Transverse colon (tissue), 4 donors: ENCODE results near the gene NAA30.

Source experiments
- CTCF ChIP-seq, 5 experiments: fragments of 200-600 bp in 3 of 5; fragments of 450-650 bp in 2 of 5; sonication (generic) in 3 of 5; IDR thresholded peaks; 1 replicate in 2 of 5; 2 replicates in 3 of 5; pipeline ENCODE4 v1.5.1; 2016 to 2017; ENCODE audit warnings: antibody characterized with exemption in 5 of 5, inconsistent platforms in 3 of 5, mild to moderate bottlenecking in 2 of 5, moderate library complexity in 1 of 5
- POLR2AphosphoS5 ChIP-seq, 3 donors: sonication (generic); formaldehyde crosslinking; IDR thresholded peaks; one replicate each; pipeline ENCODE4 v1.6.1; 2016; ENCODE audit warnings: antibody characterized with exemption in 3 of 3

- TF ChIP-seq POLR2AphosphoS5 (IDR thresholded peaks at IDR 0.05) (no peak), CTCF (IDR thresholded peaks at IDR 0.05) (no peak)
These were observed 73.8 kb downstream of the NAA30 start for GRCh38 chr14:57464008-57464730.
